GM19468 (cell line): Measurements from ENCODE around the gene CD300H.
"Not testable (repeated sequence)": the region's sequence is repeated elsewhere in the genome, so short reads cannot be mapped to it uniquely, and the experiment has no call there.

Source experiments
- ATAC-seq: cut with Tn5 transposase; IDR thresholded peaks from one replicate; pipeline ENCODE4 v1.9.1; 2021; ENCODE audit warnings: mild to moderate bottlenecking, moderate library complexity, moderate number of reproducible peaks; ENCODE audit not compliant: unreplicated experiment; ENCODE audit errors: extremely low read depth

Gene CD300H

GRCh38 chr17:74530831-74531150 lies 36.5 kb downstream of the CD300H start:
- ATAC-seq = no peak

- ATAC-seq = no peak
Measured at GRCh38 chr17:74529243-74529642, 38.1 kb downstream of the CD300H start.

- ATAC-seq = no peak
Measured at GRCh38 chr17:74528491-74529199, 38.7 kb downstream of the CD300H start.

- ATAC-seq = no peak
Measured at GRCh38 chr17:74527756-74528155, 39.6 kb downstream of the CD300H start.

GRCh38 chr17:74527081-74527480 lies 40.2 kb downstream of the CD300H start:
- no peak for ATAC-seq

- ATAC-seq = no peak
Measured at GRCh38 chr17:74526681-74527080, 40.6 kb downstream of the CD300H start.

GRCh38 chr17:74525781-74526288 lies 41.5 kb downstream of the CD300H start:
- no peak for ATAC-seq

GRCh38 chr17:74525465-74525725 lies 41.9 kb downstream of the CD300H start:
- ATAC-seq = no peak

- no peak for ATAC-seq
Measured at GRCh38 chr17:74524653-74525464, 42.5 kb downstream of the CD300H start.

- no peak for ATAC-seq
Measured at GRCh38 chr17:74523308-74523707, 44.0 kb downstream of the CD300H start.

- no peak for ATAC-seq
Measured at GRCh38 chr17:74522381-74523105, 44.8 kb downstream of the CD300H start.

- no peak for ATAC-seq
Measured at GRCh38 chr17:74521701-74522201, 45.6 kb downstream of the CD300H start.

GRCh38 chr17:74520790-74521480 lies 46.4 kb downstream of the CD300H start:
- ATAC-seq = no peak

- ATAC-seq = no peak
Measured at GRCh38 chr17:74520016-74520434, 47.3 kb downstream of the CD300H start.

- ATAC-seq = not testable (repeated sequence)
Measured at GRCh38 chr17:74518413-74518981, 48.8 kb downstream of the CD300H start.

- no peak for ATAC-seq
Measured at GRCh38 chr17:74516561-74517328, 50.6 kb downstream of the CD300H start.

GRCh38 chr17:74515941-74516340 lies 51.4 kb downstream of the CD300H start:
- no peak for ATAC-seq

GRCh38 chr17:74514632-74515334 lies 52.5 kb downstream of the CD300H start:
- no peak for ATAC-seq
